ENCODE results near the gene USP36. TPM values are rescaled to one million over a fixed set of nuclear protein-coding genes. Genes with fewer than 3 reads are reported as not detected.
"Not testable (repeated sequence)": the region's sequence is repeated elsewhere in the genome, so short reads cannot be mapped to it uniquely, and the experiment has no call there.

The USP36 gene
- total RNA-seq, 1 donor from 2014 or later, result 36.4 TPM

- no peak for TF ChIP-seq CTCF (conservative IDR thresholded peaks at IDR 0.05; ENCODE audit: low read depth, low read length)
- no peak for DNase-seq (ENCODE audit: low read depth)
- H3K4me3 ChIP-seq (ENCODE audit: low read depth, low read length), result peak overlapping the region; percentile 76
Measured at GRCh38 chr17:78781104-78781892, 59.3 kb downstream of the USP36 start.

- no peak for TF ChIP-seq CTCF (conservative IDR thresholded peaks at IDR 0.05; ENCODE audit: low read depth, low read length)
- H3K4me3 ChIP-seq (ENCODE audit: low read depth, low read length), result peak overlapping the region; percentile 76
- DNase-seq (ENCODE audit: low read depth), result no peak
Measured at GRCh38 chr17:78780335-78780734, 60.3 kb downstream of the USP36 start.

- H3K4me3 ChIP-seq (ENCODE audit: low read depth, low read length), result no peak overlapping the region
Measured at GRCh38 chr17:78779850-78780249, 60.8 kb downstream of the USP36 start.

GRCh38 chr17:78779286-78779651 is 61.3 kb downstream of the USP36 start:
- not testable (repeated sequence) for H3K4me3 ChIP-seq (ENCODE audit: low read depth, low read length); DNase-seq (ENCODE audit: low read depth)

More at GRCh38 chr17:78779850-78780249, 60.8 kb downstream of the USP36 start:
- no peak for DNase-seq (ENCODE audit: low read depth)
- no peak for TF ChIP-seq CTCF (conservative IDR thresholded peaks at IDR 0.05; ENCODE audit: low read depth, low read length)

GRCh38 chr17:78777881-78778280 is 62.7 kb downstream of the USP36 start:
- H3K4me3 ChIP-seq (ENCODE audit: low read depth, low read length), result no peak overlapping the region
- no peak for TF ChIP-seq CTCF (conservative IDR thresholded peaks at IDR 0.05; ENCODE audit: low read depth, low read length)
- DNase-seq (ENCODE audit: low read depth), result no peak

- H3K4me3 ChIP-seq (ENCODE audit: low read depth, low read length), result no peak overlapping the region
- TF ChIP-seq CTCF (conservative IDR thresholded peaks at IDR 0.05; ENCODE audit: low read depth, low read length), result no peak
- no peak for DNase-seq (ENCODE audit: low read depth)
Measured at GRCh38 chr17:78774956-78775571, 65.5 kb downstream of the USP36 start.

- no peak for TF ChIP-seq CTCF (conservative IDR thresholded peaks at IDR 0.05; ENCODE audit: low read depth, low read length)
- DNase-seq (ENCODE audit: low read depth), result no peak
- H3K4me3 ChIP-seq (ENCODE audit: low read depth, low read length), result no peak overlapping the region
Measured at GRCh38 chr17:78774453-78774852, 66.2 kb downstream of the USP36 start.

Measured in epithelial cell of proximal tubule (primary cell).